IMR-90 (cell line): ENCODE measurements around the gene CTNNA1. TPM values are rescaled to one million over a fixed set of nuclear protein-coding genes. Genes with fewer than 3 reads are reported as not detected.

Source experiments
- ATAC-seq: fragments of 200-7000 bp; cut with Tn5 transposase; 2 replicates; pipeline ENCODE4 v1.9.1; 2020; ENCODE audit warnings: low read depth, mild to moderate bottlenecking, moderate library complexity
- BruUV-seq: library from RNA; stranded (reverse); fragments of 400-500 nt; replicated peaks from 2 replicates; lab custom pipeline; 2021; lab: Mats Ljungman, UMichigan
- CTCF ChIA-PET: fragments of 300-600 bp; formaldehyde crosslinking; extraction: SDS; loops from one replicate; lab custom pipeline; 2021; ENCODE audit warnings: antibody characterized with exemption; lab: Yijun Ruan, JAX
- POLR2A ChIA-PET: fragments of 300-600 bp; sonication (Branson Sonifier 250); formaldehyde crosslinking; loops from one replicate; lab custom pipeline; 2022; ENCODE audit warnings: antibody characterized with exemption; ENCODE audit not compliant: unreplicated experiment; lab: Charles Lee
- DNase-seq: peaks from one replicate; pipeline ENCODE4 v3.0.0; 2013
- H2AFZ ChIP-seq: replicated peaks from 2 replicates; pipeline ENCODE3; 2013; ENCODE audit warnings: low read length, mild to moderate bottlenecking; ENCODE audit not compliant: poor library complexity
- H2AK5ac ChIP-seq: 2 replicates; pipeline ENCODE4 v1.6.1; 2013; ENCODE audit warnings: low read depth, low read length, inconsistent platforms
- H2AK9ac ChIP-seq: replicated peaks from 2 replicates; pipeline ENCODE3; 2013; ENCODE audit warnings: mild to moderate bottlenecking, low read depth, low read length, moderate library complexity; ENCODE audit not compliant: poor library complexity
- H2BK120ac ChIP-seq: 2 replicates; pipeline ENCODE4 v1.6.1; 2013; ENCODE audit warnings: low read depth, low read length, inconsistent platforms
- H2BK15ac ChIP-seq: 3 replicates; pipeline ENCODE4 v1.6.1; 2013; ENCODE audit warnings: low read depth, low read length, inconsistent platforms
- H2BK20ac ChIP-seq: 2 replicates; pipeline ENCODE4 v1.6.1; 2013; ENCODE audit warnings: low read depth, mild to moderate bottlenecking, inconsistent platforms, low read length, moderate library complexity
- H2BK5ac ChIP-seq: 2 replicates; pipeline ENCODE4 v1.6.1; 2013; ENCODE audit warnings: mild to moderate bottlenecking, low read depth, low read length, inconsistent platforms; ENCODE audit not compliant: poor library complexity, severe bottlenecking
- H3K14ac ChIP-seq: replicated peaks from 2 replicates; pipeline ENCODE4 v1.6.1; 2013; ENCODE audit warnings: low read depth, low read length, inconsistent platforms
- H3K18ac ChIP-seq: 2 replicates; pipeline ENCODE4 v1.6.1; 2013; ENCODE audit warnings: low read depth, low read length, control low read depth
- H3K23ac ChIP-seq: 2 replicates; pipeline ENCODE4 v1.6.1; 2013; ENCODE audit warnings: low read depth, low read length, inconsistent platforms
- H3K27ac ChIP-seq: 2 replicates; pipeline ENCODE4 v1.5.1; 2013; ENCODE audit warnings: mild to moderate bottlenecking, control low read depth, low read length; ENCODE audit not compliant: insufficient read depth
- H3K27me3 ChIP-seq: 2 replicates; pipeline ENCODE4 v1.6.1; 2013; ENCODE audit warnings: low read length; ENCODE audit not compliant: control insufficient read depth, insufficient read depth
- H3K36me3 ChIP-seq: 2 replicates; pipeline ENCODE4 v1.6.1; 2013; ENCODE audit warnings: low read length, mixed read lengths; ENCODE audit not compliant: control insufficient read depth, insufficient read depth
- H3K4ac ChIP-seq: 2 replicates; pipeline ENCODE4 v1.6.1; 2013; ENCODE audit warnings: low read depth, low read length, inconsistent platforms
- H3K4me1 ChIP-seq: 2 replicates; pipeline ENCODE4 v1.6.1; 2013; ENCODE audit warnings: low read length, mixed read lengths; ENCODE audit not compliant: control insufficient read depth, insufficient read depth
- H3K4me2 ChIP-seq: 2 replicates; pipeline ENCODE4 v1.6.1; 2013; ENCODE audit warnings: low read depth, mild to moderate bottlenecking, control low read depth, low read length, moderate library complexity
- H3K4me3 ChIP-seq: 2 replicates; pipeline ENCODE4 v1.5.1; 2013; ENCODE audit warnings: low read depth, mild to moderate bottlenecking, control low read depth, low read length, moderate library complexity; ENCODE audit not compliant: insufficient read depth
- H3K56ac ChIP-seq: 2 replicates; pipeline ENCODE4 v1.6.1; 2013; ENCODE audit warnings: low read length, inconsistent platforms; ENCODE audit not compliant: insufficient read depth; ENCODE audit errors: extremely low read depth
- H3K79me1 ChIP-seq, 2 experiments: 2 replicates each; pipeline ENCODE4 v1.6.1; 2013; ENCODE audit warnings: low read length in 2 of 2, inconsistent platforms in 1 of 2, low read depth in 1 of 2
- H3K9ac ChIP-seq: 2 replicates; pipeline ENCODE4 v1.6.1; 2013; ENCODE audit warnings: low read depth, low read length, control low read depth
- H3K9me1 ChIP-seq: 2 replicates; pipeline ENCODE4 v1.6.1; 2013; ENCODE audit warnings: low read length, inconsistent platforms; ENCODE audit not compliant: insufficient read depth
- H3K9me3 ChIP-seq: 2 replicates; pipeline ENCODE4 v1.6.1; 2013; ENCODE audit warnings: low read length; ENCODE audit not compliant: control insufficient read depth, insufficient read depth
- H4K20me1 ChIP-seq: 2 replicates; pipeline ENCODE4 v1.6.1; 2013; ENCODE audit warnings: low read length, inconsistent platforms; ENCODE audit not compliant: insufficient read depth
- H4K5ac ChIP-seq: 2 replicates; pipeline ENCODE4 v1.6.1; 2013; ENCODE audit warnings: mild to moderate bottlenecking, low read depth, low read length, control low read depth
- H4K8ac ChIP-seq, 2 experiments: 2 replicates each; pipeline ENCODE4 v1.6.1; 2013; ENCODE audit warnings: low read depth in 2 of 2, low read length in 2 of 2, control low read depth in 1 of 2, inconsistent platforms in 1 of 2
- H4K91ac ChIP-seq: 2 replicates; pipeline ENCODE4 v1.6.1; 2013; ENCODE audit warnings: low read depth, low read length, inconsistent platforms; ENCODE audit not compliant: insufficient read depth
- BHLHE40 ChIP-seq: fragments of 150-350 bp; IDR thresholded peaks from 2 replicates; pipeline ENCODE4 v1.6.1; 2016; ENCODE audit warnings: mild to moderate bottlenecking, low read depth, low read length
- CEBPB ChIP-seq: IDR thresholded peaks from 2 replicates; pipeline ENCODE4 v1.6.1; 2012; ENCODE audit warnings: low read depth, low read length, improper control_type of control experiment
- CHD1 ChIP-seq: IDR thresholded peaks from 2 replicates; pipeline ENCODE4 v1.6.1; 2012; ENCODE audit warnings: low read depth, low read length, improper control_type of control experiment
- FOS ChIP-seq: fragments of 150-350 bp; IDR thresholded peaks from 2 replicates; pipeline ENCODE4 v1.6.1; 2016; ENCODE audit warnings: low read depth, low read length
- MAFK ChIP-seq: IDR thresholded peaks from 2 replicates; pipeline ENCODE4 v1.6.1; 2012; ENCODE audit warnings: low read depth, low read length, improper control_type of control experiment
- MAZ ChIP-seq: IDR thresholded peaks from 2 replicates; pipeline ENCODE4 v1.6.1; 2012; ENCODE audit warnings: low read depth, mild to moderate bottlenecking, low read length, improper control_type of control experiment, moderate library complexity, borderline replicate concordance
- MXI1 ChIP-seq: IDR thresholded peaks from 2 replicates; pipeline ENCODE4 v1.6.1; 2012; ENCODE audit warnings: low read depth, mild to moderate bottlenecking, low read length, moderate library complexity, borderline replicate concordance
- POLR2A ChIP-seq: IDR thresholded peaks from 2 replicates; pipeline ENCODE4 v1.6.1; 2012; ENCODE audit warnings: mild to moderate bottlenecking, low read depth, low read length
- RCOR1 ChIP-seq: IDR thresholded peaks from 2 replicates; pipeline ENCODE4 v1.6.1; 2012; ENCODE audit warnings: mild to moderate bottlenecking, low read length, improper control_type of control experiment; ENCODE audit not compliant: insufficient replicate concordance
- RFX5 ChIP-seq: IDR thresholded peaks from 2 replicates; pipeline ENCODE4 v1.8.0; 2012; ENCODE audit warnings: low read depth, mild to moderate bottlenecking, low read length, moderate library complexity
- SMC3 ChIP-seq: fragments of 150-350 bp; IDR thresholded peaks from 2 replicates; pipeline ENCODE4 v1.6.1; 2016; ENCODE audit warnings: low read depth, mild to moderate bottlenecking, antibody characterized with exemption, low read length, moderate library complexity
- WGBS, 2 experiments: methylation state at CpG; one replicate each; pipeline versions ENCODE4 v1.1.5 to v1.1.7; 2013; ENCODE audit warnings: missing lambda C conversion rate in 2 of 2; ENCODE audit not compliant: insufficient read length in 1 of 2; ENCODE audit errors: extremely low coverage in 2 of 2; 5-methylcytosine and 5-hydroxymethylcytosine counted together
- dilution Hi-C: fragments of 300-500 bp; cut with HindIII; formaldehyde crosslinking; loops from one replicate; pipeline ENCODE4 v1.14.3; 2018; ENCODE audit warnings: low sequenced_read_pairs; ENCODE audit not compliant: unreplicated experiment
- in situ Hi-C: fragments of 300-500 bp; cut with MboI; formaldehyde crosslinking; loops from 3 replicates; pipeline ENCODE4 v1.14.3; 2019; ENCODE audit warnings: low sequenced_read_pairs, inconsistent platforms, mixed read lengths
- intact Hi-C: fragments of 100-400 bp; cut with micrococcal nuclease; formaldehyde crosslinking; loops from 2 replicates; pipeline ENCODE4 v1.10.0; 2022
- polyA plus RNA-seq, 3 experiments: library from polyadenylated mRNA; depleted of rRNA; stranded (reverse); fragments of >200 nt; gene quantifications; 2 replicates each; pipeline ENCODE4 v1.2.3, GENCODE V29; 2012; ENCODE audit warnings: low replicate concordance in 1 of 3
- total RNA-seq: library from RNA; depleted of rRNA; stranded (reverse); fragments of >200 nt; gene quantifications from 2 replicates; pipeline ENCODE4 v1.2.3, GENCODE V29; 2012
- TF ChIP-seq, protein P1 (sequence below): conservative IDR thresholded peaks from 2 replicates; pipeline ENCODE4 v1.5.1; 2012; ENCODE audit warnings: mild to moderate bottlenecking, low read depth, low read length, improper control_type of control experiment
- TF ChIP-seq, protein P2 (sequence below): fragments of 150-350 bp; IDR thresholded peaks from 2 replicates; pipeline ENCODE4 v1.6.1; 2017; ENCODE audit warnings: mild to moderate bottlenecking, antibody characterized with exemption, low read length, low read depth
- TF ChIP-seq, protein P3 (sequence below): fragments of 150-350 bp; IDR thresholded peaks from 2 replicates; pipeline ENCODE4 v1.6.1; 2016; ENCODE audit warnings: low read depth, mild to moderate bottlenecking, low read length, moderate library complexity, borderline replicate concordance

Gene CTNNA1
- total and polyA plus RNA-seq, 2 of the 4 experiments (the other 2 are of a cell fraction): 220 to 471 TPM

DNA sequence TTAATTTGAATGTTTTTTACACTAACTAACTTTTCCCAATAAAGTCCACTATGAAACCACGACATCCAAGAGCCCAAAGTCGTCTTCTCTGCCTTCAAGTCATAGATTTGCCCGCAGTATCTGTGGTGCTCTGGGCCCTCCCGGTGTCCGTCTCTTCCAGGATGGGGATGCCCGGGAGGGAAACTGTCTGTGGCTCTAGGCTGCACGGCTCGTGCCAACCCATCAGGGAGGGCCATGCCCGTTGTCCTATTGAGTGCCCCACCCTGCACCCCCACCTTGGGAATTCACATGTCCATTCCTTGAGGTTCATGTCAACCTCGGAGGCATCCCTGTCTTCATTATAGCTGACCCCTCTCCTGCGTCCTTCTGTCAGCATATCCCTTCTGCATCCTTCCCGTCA, 181.7 kb downstream of the CTNNA1 start (continued):
- TF ChIP-seq MAFK: no peak

DNA sequence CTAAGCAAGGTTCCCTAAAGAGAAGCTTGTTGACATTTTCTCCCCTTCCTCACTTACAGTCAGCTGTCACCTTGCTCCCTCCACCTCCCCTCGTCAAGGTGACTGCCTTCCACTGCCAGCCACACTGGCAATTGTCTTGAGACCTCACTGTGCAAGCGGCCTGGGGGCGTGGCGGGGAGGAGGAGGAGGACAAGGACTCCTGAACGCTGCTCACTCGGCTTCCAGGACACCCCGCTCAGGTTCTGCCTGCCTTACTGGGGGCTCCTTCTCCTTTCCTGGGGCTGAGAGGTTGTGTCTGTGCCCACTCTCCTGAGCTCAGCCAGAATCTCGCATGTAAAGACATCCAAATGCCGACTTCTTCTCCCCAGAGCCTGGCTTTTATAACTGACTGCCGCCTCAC, 182.2 kb downstream of the CTNNA1 start:
- ChIA-PET CTCF (no interaction called here), POLR2A (no interaction called here)
- H3K4ac ChIP-seq: no peak overlapping the region
- DNase-seq (no peak), ATAC-seq (no peak)
- no peak overlapping the region for H3K18ac ChIP-seq
- H3K36me3 ChIP-seq: peaks cover 59% of the 10 kb centered on the region
- peaks cover 3% of the 10 kb centered on the region; the same call in 1 of the 2 replicates for H4K20me1 ChIP-seq
- no peak overlapping the region for H2AK9ac ChIP-seq
- no peak overlapping the region for H3K27ac ChIP-seq
- no peak overlapping the region for H3K23ac ChIP-seq
- dilution Hi-C loops (no loop called here), intact Hi-C loops (no loop called here), in situ Hi-C loops (no loop called here)
- no peak overlapping the region for H4K5ac ChIP-seq
- H3K4me2 ChIP-seq: no peak overlapping the region
- no TSS peak for BruUV-seq
- 83% methylated on average over 2 of the region's 10 CpGs; no CpG with 5 or more reads in 1 of the 2 experiments for WGBS, 2 experiments
- H3K9ac ChIP-seq: no peak overlapping the region
- no peak overlapping the region for H2BK20ac ChIP-seq
- H2BK120ac ChIP-seq: no peak overlapping the region
- H4K8ac ChIP-seq: no peak overlapping the region
- no peaks in the 10 kb centered on the region; the same call in 1 of the 2 replicates for H3K4me1 ChIP-seq
- no peak overlapping the region for H2AFZ ChIP-seq
- H2BK15ac ChIP-seq: no peak overlapping the region
- no peak for TF ChIP-seq MAZ
- no peak for TF ChIP-seq BHLHE40
- TF ChIP-seq, protein P1, sequence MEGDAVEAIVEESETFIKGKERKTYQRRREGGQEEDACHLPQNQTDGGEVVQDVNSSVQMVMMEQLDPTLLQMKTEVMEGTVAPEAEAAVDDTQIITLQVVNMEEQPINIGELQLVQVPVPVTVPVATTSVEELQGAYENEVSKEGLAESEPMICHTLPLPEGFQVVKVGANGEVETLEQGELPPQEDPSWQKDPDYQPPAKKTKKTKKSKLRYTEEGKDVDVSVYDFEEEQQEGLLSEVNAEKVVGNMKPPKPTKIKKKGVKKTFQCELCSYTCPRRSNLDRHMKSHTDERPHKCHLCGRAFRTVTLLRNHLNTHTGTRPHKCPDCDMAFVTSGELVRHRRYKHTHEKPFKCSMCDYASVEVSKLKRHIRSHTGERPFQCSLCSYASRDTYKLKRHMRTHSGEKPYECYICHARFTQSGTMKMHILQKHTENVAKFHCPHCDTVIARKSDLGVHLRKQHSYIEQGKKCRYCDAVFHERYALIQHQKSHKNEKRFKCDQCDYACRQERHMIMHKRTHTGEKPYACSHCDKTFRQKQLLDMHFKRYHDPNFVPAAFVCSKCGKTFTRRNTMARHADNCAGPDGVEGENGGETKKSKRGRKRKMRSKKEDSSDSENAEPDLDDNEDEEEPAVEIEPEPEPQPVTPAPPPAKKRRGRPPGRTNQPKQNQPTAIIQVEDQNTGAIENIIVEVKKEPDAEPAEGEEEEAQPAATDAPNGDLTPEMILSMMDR: no peak
- TF ChIP-seq POLR2A: no peak
- TF ChIP-seq, protein P2, sequence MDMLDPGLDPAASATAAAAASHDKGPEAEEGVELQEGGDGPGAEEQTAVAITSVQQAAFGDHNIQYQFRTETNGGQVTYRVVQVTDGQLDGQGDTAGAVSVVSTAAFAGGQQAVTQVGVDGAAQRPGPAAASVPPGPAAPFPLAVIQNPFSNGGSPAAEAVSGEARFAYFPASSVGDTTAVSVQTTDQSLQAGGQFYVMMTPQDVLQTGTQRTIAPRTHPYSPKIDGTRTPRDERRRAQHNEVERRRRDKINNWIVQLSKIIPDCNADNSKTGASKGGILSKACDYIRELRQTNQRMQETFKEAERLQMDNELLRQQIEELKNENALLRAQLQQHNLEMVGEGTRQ: no peak
- TF ChIP-seq CHD1: no peak
- no peak for TF ChIP-seq FOS
- TF ChIP-seq CEBPB: no peak
- no peak for TF ChIP-seq MXI1
- TF ChIP-seq SMC3: no peak
- no peak for TF ChIP-seq RFX5
- no peak for TF ChIP-seq RCOR1
- no peak for TF ChIP-seq MAFK
- TF ChIP-seq, protein P3, sequence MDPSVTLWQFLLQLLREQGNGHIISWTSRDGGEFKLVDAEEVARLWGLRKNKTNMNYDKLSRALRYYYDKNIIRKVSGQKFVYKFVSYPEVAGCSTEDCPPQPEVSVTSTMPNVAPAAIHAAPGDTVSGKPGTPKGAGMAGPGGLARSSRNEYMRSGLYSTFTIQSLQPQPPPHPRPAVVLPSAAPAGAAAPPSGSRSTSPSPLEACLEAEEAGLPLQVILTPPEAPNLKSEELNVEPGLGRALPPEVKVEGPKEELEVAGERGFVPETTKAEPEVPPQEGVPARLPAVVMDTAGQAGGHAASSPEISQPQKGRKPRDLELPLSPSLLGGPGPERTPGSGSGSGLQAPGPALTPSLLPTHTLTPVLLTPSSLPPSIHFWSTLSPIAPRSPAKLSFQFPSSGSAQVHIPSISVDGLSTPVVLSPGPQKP: no peak
- H3K79me1 ChIP-seq: peaks cover 0 to 17% of the 10 kb centered on the region in 2 experiments; a peak in 3 of 4 replicates
- H3K56ac ChIP-seq: no peak overlapping the region
- no peak overlapping the region for H3K14ac ChIP-seq
- H3K27me3 ChIP-seq: no peaks in the 10 kb centered on the region
- H3K4me3 ChIP-seq: no peak overlapping the region
- H3K9me1 ChIP-seq: 0 out of 2 replicates have a peak, but pooled peaks cover 8% of the 10 kb centered on the region
- no peak overlapping the region for H2BK5ac ChIP-seq
- no peak overlapping the region for H2AK5ac ChIP-seq
- no peaks in the 10 kb centered on the region for H3K9me3 ChIP-seq
- H4K91ac ChIP-seq: no peak overlapping the region
